Activated CD8-positive, alpha-beta memory T cell treated with anti-CD3 and anti-CD28 coated beads for 4 hours (primary cell): ENCODE data around the gene ANLN.
"Not testable (repeated sequence)": the region's sequence is repeated elsewhere in the genome, so short reads cannot be mapped to it uniquely, and the experiment has no call there.

Experiments
- DNase-seq, 2 donors: peaks; one replicate each; pipeline ENCODE4 v3.0.0-alpha.2; 2020; ENCODE audit warnings: low read depth in 2 of 2

ANLN gene

DNA sequence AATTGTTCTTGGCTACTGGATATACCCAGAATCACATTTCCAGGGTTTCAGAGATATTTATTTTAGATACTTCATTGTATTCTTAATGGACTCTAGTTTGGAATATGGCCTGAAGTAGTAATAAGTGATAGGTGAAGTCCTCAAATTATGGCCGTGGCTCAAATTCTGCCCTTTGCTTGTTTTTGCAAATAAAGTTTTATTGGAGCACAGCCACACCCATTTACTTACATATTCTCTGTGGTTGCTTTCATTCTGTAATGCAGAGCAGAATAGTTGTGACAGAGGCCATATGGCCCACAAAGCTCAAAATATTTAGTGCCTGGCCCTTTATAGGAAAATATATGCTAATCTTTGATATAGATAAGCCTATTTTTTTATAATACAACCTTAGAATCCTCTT is 19.5 kb downstream of the ANLN start:
- no peak for DNase-seq

DNA sequence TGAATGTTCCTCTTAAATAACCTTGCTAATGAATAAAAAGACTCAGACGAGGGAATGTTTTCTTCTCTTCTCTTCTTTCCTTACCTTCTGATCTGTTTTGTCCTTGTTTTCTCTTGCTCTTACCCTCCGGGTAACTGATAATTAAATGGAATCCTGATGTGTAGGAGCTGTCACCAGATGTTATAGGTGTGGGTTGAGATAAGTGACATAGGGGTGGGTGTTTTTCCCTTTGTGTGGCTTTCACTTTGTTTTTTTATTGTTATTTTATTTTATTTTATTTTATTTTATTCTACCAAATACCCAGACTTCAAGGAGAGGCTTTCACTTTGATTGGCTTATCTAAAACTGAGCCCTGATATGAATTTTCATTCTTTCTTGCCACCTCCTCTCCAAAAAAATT is 25.5 kb downstream of the ANLN start:
- DNase-seq, result no peak

DNA sequence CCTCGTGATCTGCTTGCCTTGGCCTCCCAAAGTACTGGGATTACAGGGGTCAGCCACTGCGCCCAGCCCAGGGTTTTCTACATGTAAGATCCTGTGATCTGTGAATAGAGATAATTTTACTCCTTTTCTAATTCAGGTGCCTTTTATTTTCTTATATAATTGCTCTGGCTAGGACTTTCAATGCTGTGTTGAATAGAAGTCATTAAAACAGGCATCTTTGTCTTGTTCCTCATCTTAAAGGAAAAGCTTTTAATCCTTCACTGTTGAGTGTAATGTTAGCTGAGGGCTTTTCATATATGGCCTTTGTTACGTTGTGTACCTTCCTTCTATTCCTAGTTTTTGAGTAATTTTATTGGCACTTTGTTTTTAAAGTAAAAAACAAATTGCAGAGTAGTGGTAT is 26.6 kb downstream of the ANLN start:
- DNase-seq, result no peak

DNA sequence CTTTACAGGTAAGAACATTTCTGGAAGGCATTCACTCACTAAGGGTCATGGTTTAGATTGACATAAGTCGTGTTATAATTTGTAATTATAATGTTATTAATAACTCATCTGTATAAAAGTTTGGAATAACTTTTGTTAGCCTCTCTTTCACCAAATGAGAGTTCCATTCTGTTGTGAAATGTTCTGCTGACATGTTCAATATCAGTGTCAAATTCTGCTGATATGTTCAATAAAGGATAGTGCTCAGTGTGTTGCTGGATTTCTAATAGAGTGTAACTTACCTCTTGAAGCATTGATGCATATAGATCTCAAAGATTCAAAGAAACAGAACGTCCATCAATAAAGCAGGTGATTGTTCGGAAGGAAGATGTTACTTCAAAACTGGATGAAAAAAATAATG is 30.6 kb downstream of the ANLN start:
- DNase-seq, result no peak

DNA sequence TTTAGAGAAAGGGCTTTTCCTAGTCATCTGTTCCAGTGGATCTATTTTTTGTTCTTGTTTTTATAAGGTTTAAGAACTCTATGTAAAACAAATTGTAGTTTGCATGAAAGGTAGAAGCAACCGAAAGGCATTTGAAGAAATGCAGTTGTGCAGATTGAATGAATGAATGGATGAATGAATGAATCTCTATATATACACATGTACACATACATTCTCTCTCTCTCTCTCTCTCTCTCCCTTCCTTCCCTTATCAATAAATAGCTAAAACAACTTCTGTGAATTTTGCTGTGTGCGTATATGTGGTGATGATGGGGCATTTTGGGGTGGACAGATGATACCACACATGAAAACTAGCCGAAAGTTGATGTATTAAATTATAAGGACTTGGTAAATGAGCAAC is 32.4 kb downstream of the ANLN start:
- DNase-seq, result no peak

DNA sequence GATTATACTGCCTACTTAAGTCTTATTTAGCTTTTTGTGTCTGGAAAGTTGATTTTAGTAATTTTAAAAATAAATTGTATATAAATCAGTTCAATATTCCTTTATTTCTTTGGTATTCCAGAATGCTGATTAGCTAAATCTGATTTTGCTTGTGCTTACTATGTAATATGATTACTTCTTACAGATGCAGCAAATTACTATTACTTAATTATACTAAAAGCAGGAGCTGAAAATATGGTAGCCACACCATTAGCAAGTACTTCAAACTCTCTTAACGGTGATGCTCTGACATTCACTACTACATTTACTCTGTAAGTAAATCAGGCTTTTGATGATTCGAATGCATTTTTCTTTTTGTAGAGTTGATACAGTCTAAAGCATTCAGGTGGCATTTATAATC is 34.0 kb downstream of the ANLN start:
- no peak for DNase-seq

DNA sequence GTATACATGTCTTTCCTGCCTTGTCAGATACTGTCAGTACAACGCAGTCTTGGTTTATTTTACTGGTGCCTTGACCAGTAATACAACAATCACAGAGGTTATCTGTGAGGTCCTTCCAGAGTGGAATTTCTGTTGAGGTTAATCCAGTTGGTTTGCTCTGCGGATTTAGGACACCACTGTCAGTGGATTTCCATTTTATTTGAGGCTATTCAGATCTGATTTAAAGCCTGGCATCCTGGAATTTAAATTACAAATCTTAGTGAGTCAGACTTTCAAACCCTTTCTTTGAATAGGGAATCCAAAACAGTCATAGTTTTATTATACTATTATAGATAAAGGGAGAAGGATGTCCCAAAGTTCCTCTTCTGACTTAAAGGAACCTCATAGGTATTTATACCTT is 40.5 kb downstream of the ANLN start:
- DNase-seq, result no peak

DNA sequence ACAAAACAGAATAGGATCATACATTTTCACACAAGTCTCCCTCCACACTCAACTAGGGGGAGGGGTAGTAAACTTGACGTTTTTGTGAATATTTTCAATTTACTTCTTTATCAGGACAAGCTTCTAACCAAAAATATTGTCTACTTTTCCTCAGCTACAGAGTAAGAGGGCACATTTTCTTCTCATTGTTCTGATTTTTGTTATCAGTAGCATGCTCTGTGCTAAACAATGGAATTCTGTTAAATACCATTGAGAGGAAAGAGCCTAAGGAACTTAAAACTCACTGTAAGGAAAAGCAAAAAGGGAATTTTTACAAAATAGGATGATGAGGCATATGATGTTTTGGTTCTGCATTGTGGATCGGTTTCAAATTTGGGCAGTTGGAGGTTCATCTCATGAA is 41.2 kb downstream of the ANLN start:
- no peak for DNase-seq

DNA sequence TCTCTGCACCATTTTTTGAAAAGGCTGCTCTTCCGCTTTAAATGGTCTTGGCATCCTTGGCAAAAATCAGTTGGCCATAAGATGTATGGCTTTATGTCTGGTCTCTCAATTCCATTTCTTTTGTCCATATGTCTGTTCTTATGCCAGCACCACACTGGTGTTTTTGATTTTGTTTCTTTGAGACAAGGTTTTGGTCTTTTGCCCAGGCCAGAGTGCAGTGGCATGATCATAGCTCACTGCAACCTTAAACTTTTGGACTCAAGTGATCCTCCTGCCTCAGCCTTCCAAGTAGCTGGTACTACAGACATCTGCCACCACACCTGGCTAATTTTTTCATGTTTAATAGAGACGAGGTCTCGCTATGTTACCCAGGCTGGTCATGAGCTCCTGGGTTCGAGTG is 48.5 kb downstream of the ANLN start:
- no peak for DNase-seq

DNA sequence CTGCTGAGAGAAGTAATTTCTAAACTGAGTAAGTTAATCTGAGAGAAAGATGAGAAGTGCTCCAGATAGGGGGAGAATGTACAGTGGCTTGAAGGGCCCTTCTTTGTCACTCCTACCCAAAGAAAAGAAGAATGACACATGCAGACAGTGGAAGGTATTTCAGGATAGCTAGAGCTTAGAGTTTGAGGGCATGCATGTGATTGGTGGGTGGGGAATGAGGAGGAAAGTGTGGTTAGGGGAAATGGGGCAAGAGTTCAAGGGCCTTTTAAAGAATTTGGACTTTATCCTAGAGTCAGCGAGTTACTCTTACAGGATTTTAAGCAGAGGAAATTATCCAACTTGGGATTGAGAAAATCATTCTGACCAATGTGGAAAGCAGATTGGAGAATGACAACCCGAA is 50.0 kb downstream of the ANLN start:
- no peak for DNase-seq

DNA sequence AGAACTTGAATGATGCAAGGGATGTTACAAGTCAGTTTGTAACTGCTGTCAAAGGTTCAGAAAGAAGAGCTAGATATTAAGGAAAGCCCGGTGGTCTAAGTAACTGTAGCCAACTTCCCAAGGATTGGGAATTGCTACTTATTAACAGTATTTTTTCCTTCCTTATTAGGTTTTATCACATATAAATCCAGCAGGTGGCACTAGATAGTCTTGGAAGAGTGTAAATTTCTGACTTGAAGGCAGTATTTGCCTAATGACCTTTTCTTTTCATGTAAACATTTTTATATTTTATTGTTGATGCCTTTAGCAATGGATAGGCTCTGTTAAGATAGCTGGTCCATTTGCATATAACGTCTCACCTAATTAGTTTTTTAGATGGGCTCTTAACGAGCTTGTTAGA is 51.2 kb downstream of the ANLN start:
- no peak for DNase-seq

DNA sequence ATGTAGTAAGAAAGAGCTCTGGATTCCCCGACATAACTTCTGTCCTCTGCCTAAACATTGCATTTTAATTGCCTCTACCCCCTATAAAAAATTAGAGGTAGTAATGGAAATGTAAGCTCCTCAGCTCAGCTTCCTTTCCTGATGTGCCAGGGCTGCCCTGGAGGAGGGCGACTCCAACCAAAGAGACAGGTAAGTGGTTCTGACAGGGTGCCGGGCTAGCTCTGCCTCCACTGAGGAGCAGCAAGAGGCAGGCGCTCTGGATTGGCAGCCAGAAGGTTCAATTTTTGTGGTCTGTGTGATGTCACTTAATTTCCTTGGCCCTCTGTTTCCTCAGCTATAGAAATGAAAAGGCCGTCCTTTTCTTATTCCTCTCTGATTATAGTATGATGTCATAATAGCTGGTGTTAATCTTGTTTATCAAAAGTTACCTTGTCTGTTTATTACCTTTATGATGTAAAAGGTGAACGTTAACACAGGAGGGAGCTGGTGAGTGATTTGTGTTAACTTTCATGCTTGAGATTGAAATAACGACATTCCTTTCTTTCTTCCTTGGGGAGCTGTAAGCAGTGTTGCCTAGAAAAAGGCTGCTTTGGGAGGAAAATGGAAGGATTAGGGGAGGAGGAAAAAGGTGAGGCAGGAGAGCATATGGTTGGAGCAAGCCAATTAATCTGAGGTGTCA is 51.8 kb downstream of the ANLN start:
- DNase-seq, result no peak

DNA sequence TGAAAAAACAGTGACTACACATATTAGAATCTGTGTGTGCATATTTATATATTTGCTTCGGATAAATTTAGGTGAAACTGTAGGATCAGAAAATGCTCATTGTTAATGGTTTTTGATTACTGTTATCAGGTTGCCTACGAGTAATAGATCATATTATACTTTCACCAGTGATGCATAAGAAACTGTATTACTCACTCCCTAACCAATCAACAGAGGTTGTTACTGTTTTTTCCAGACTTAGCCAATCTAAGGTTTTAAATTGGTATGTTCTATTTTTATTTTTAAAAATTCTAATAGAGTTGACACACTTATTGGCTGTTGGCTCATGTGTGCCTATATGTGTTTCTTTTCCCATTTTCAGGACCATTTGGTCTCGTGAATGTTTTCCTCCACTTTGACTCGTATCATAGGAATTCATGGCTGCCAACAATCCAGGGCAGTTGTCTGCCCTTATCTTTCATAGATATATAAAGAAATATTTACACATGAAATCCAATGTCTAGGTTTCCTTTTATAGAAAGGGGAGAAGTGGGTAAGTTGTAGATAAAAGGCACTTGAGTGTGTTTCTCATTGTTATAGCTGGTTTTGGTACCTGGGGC is 59.2 kb downstream of the ANLN start:
- DNase-seq, result no peak

DNA sequence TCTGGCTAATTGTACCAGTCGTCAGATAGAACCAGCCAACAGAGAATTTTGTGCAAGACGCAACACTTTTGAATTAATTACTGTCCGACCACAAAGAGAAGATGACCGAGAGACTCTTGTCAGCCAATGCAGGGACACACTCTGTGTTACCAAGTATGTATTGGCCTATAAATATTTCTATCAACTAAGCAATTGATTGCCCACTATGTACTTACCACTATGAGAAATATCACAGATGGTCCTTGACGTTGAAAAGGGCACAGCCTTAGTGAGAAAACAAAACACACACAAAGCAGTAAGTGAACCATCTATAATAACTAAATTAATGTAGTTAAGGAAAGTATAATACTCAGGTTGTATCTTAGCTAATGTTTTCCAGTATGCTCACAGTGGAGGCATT is 60.0 kb downstream of the ANLN start:
- DNase-seq, result no peak

DNA sequence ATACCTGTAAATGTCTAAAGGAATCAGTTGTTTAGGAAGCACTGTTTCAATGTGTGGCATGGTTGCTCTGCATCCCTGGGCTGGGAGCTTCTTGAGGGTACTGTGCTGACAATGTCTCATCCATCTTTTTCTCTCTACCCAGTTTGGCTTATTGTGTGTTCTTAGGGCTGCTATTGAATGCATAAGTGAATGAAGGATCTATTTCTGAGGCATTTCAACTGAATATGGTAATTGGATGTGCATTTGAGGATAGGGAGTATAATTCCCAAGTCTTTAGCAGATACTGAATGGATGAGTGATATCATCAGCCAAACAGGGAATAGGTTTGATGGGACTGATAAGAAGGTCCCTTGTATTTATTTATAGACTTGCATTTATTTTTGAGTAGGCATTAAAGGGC is 64.1 kb downstream of the ANLN start:
- DNase-seq, result no peak

DNA sequence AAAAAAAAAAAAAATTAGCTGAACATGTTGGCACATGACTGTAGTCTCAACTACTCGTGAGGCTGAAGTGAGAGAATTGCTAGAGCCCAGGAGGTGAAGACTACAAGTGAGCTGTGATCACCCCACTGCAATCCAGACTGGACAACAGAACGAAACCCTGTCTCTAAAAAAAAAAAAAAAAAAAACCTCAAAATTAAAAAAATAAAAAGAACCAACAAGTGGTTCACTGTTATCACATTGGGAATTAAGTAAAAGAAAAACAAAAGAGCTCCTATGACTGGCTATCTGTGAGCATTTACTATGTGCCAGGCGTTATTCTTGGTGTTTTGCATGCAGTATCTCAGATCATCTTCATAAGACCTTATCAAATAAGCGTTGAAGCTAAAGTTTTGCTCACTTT is 66.0 kb downstream of the ANLN start:
- no peak for DNase-seq

DNA sequence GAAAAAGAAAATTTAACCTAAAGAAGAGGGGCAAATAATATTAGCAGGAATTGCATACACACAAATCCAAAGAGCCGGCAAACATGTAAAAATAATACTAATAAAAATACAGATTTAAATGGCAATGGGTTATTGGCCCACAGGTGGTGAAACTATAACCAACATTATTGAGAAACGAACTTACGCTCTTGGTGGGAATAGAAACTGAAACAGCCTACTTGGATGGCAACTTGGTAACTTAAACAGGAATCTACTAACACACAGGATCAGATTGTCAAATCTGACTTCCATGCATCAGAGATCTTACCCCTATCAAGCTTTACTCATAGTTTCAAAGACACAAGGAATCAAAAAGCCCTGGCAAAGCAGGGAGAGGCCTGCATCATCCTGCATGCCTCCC is 66.5 kb downstream of the ANLN start:
- DNase-seq, result no peak

DNA sequence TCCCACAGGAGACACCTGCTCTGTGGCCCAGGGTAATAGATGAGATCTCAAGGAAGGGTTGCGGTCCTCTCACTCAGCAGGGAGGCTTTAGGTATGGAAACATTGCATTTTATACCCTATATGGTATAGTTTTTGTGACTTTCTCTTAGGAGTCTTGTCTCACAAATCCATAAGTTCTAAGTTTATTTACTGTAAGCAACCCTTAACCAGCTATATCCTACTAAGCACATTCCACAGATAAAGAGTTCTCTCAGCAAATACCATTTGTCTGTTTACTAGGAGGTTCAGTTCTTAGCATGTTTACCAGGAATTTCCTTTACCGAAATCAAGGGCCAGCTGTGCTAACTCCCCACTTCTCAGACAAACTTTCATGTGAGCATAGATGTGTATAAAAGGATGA is 66.9 kb downstream of the ANLN start:
- no peak for DNase-seq

DNA sequence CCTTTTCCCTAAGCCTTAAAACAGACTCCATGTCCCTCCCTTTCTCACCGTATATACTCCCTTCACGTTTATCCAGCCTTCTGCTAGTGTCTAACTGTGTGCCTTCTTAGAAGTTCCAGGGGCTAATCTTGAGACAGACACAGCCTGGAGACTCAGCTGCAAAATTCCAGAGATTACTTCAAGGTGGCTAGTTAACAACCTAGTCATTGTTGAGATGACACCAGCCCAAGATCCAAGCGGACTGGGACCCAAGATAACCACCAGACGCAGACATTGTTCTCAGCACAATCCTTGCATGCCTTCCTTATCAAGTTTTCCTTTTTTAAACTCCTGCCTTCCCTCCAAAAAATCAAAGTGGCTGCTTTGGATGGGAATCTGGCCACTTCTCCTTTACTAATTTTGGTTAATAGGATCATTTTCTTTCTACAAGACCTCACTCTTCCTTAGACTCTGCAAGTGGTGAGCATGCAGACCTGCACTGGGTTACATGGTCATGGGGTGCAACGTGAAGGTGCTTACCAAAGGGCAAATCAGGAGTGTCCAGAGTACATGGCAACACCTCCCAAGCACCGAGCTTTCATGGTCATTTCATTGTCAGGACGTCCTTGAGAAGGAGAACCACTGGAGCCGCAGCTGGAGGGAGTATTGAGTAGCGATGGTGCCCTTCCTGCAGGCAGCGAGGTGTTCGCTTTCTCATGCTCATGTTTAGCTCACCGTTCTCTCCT is 69.7 kb downstream of the ANLN start:
- no peak for DNase-seq

DNA sequence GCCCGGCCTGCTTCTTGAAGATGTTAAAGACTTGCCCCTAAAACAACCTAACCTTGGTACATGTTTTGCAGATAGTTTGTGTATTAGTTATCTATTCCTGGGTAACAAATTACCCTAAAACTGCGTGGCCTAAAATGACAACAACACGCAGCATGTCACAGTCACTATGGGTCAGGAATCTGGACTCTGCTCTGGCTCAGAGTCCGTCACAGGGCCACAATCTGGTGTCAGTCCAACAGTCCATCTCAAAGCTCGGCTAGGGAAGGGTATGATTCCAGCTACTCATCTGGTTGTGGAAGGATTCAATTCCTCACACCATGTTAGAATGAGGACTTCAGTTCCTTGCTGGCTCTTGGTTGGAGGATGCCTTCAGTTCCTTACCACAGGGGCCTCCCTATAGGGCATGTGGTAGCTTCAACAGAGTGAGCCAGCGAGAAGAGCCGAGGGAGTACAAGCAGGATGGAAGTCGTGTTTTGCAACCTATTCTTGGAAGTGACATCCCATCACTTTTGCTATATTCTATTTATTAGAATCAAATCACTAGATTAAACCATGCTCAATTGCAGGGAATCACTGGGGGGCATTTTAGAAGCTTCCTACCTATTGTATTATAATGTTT is 71.3 kb downstream of the ANLN start:
- DNase-seq, result no peak

DNA sequence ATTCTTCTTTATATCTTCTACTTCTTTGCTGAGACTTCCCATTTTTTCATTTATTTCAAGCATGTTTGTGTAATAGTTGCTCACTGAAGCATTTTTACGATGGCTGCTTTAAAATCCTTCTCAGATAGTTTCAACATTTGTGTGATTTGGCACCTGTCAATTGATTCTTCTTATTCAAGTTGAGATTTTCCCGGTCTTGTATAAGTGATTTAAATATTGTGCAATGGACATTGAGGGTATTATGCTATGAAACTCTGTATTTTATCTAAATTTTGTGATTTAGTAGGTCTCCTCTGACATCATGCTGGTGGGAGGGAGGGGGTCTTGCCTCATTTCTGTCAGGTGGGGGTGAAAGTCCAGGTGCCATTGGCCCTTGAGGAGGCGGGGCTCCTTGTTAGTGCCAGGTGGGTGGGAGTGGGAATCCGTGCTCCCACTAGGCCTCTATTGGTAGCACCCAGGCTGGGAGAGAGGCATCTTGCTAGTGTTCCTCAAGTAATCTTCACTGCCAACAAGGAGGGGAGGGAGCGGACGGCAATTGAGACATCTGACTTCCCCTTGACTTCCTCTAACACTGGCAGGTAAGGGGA is 73.0 kb downstream of the ANLN start:
- no peak for DNase-seq

DNA sequence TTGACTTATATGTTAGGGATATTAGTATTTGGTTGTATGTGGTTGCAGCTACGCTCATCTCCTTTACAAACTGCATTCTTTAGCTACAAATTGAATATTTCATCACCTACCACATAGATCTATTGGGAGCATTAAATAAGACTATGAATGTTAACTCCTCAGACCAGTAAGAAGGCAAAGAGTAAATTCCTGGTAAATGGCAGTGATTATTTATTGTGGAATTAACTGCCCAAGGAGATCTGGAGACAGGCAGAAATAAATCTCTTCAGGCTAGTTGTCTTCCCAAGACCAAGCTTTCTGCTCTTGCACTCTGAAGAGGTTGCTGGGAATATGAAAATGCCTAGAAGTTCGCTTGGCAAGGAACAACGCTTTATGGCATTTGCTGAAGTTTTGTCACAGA is 74.6 kb downstream of the ANLN start:
- DNase-seq, result no peak

DNA sequence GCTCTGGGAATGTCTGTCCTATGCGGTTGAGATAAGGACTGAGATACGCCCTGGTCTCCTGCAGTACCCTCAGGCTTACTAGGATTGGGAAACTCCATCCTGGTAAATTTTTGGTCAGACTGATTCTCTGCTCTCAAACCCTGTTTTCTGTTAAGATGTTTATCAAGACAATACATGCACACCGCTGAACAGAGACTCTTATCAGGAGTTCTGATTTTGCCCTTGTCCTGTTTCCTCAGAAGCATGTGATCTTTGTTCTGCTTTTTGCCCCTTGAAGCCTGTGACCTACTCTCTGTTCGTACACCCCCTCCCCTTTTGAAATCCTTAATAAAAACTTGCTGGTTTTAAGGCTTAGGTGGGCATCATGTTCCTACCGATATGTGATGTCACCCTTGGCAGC is 76.3 kb downstream of the ANLN start:
- not testable (repeated sequence) for DNase-seq
